Duodenal mucosa (tissue), 2 donors: ENCODE measurements around the gene TRPV6.

Source experiments
- H3K27ac ChIP-seq: one replicate; pipeline ENCODE4 v1.7.0; 2013; ENCODE audit warnings: low read depth, low read length
- H3K27me3 ChIP-seq, 2 donors: one replicate each; pipeline ENCODE4 v1.7.0; 2013; ENCODE audit warnings: low read length in 2 of 2, control low read depth in 1 of 2; ENCODE audit not compliant: insufficient read depth in 2 of 2, control insufficient read depth in 1 of 2
- H3K36me3 ChIP-seq, 2 donors: one replicate each; pipeline ENCODE4 v1.7.0; 2013; ENCODE audit warnings: low read length in 2 of 2, control low read depth in 1 of 2; ENCODE audit not compliant: insufficient read depth in 2 of 2, control insufficient read depth in 1 of 2
- H3K4me1 ChIP-seq, 2 donors: one replicate each; pipeline ENCODE4 v1.7.0; 2013; ENCODE audit warnings: low read length in 2 of 2, control low read depth in 1 of 2; ENCODE audit not compliant: insufficient read depth in 2 of 2, control insufficient read depth in 1 of 2
- H3K4me3 ChIP-seq, 2 donors: one replicate each; pipeline ENCODE4 v1.7.0; 2013; ENCODE audit warnings: low read length in 2 of 2, low read depth in 1 of 2
- H3K9ac ChIP-seq, 2 donors: one replicate each; pipeline ENCODE4 v1.7.0; 2013; ENCODE audit warnings: low read length in 2 of 2, low read depth in 1 of 2
- H3K9me3 ChIP-seq, 2 donors: one replicate each; pipeline ENCODE4 v1.7.0; 2013; ENCODE audit warnings: low read length in 2 of 2, control low read depth in 1 of 2; ENCODE audit not compliant: control insufficient read depth in 1 of 2

Gene TRPV6

DNA sequence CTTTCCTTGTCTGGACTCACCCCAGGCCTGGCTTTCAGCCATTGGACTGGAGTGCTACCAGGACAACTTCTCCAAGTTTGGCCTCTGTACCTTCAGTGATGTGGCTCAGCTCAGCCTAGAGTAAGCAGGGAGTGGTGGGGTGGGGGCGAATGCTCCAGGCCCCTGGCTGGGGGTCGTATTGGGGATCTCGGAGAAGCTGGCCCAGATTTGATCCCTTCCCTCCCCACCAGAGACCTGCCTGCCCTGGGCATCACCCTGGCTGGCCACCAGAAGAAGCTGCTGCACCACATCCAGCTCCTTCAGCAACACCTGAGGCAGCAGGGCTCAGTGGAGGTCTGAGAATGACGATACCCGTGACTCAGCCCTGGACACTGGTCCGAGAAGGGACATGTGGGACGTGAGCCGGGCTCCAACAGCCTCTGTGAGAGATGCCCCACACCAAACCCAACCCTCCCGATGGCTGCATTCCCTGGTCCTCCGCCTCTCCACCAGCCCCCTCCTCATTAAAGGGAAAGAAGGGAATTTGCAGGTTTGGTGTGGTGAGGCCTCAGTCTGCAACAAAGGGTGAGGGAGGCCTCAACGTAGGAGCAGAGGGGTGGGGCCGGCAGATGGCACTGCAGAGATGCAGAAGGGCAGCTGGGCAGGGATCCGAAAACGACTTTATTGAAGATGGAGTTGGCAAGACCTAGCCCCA lies 14.8 kb downstream of the TRPV6 start:
- Histone ChIP-seq H3K4me3 (no peak overlapping the region), H3K27ac (no peak overlapping the region), H3K27me3 (no peaks in the 10 kb centered on the region), H3K9me3 (no peaks in the 10 kb centered on the region), H3K4me1 (no peaks in the 10 kb centered on the region), H3K9ac (no peak overlapping the region), H3K36me3 (peaks cover 0 to 1% of the 10 kb centered on the region in 2 donors)

GRCh38 chr7:142870147-142870559 lies 15.4 kb downstream of the TRPV6 start:
- Histone ChIP-seq H3K9ac (no peak overlapping the region), H3K4me1 (no peaks in the 10 kb centered on the region)

DNA sequence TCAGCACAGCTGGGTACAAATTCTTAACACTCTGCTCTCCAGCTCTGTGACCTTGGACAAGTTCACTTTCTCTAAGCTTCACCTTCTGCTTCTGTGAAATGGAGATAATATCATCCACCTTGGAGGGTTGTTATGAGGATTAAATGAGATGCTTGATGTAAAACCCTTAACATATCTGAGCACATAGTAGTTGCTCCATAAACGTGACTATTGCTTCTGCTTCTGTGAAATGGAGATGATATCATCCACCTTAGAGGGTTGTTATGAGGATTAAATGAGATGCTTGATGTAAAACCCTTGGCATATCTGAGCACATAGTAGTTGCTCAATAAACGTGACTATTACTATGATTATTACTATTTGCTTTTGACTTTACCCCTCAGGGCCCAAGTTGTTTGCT lies 16.1 kb downstream of the TRPV6 start:
- no peak overlapping the region for H3K9ac ChIP-seq

More at GRCh38 chr7:142870147-142870559, 15.4 kb downstream of the TRPV6 start:
- no peaks in the 10 kb centered on the region for H3K27me3 ChIP-seq
- no peak overlapping the region for H3K4me3 ChIP-seq
- H3K9me3 ChIP-seq, result no peaks in the 10 kb centered on the region
- no peaks in the 10 kb centered on the region for H3K36me3 ChIP-seq
- no peak overlapping the region for H3K27ac ChIP-seq

DNA sequence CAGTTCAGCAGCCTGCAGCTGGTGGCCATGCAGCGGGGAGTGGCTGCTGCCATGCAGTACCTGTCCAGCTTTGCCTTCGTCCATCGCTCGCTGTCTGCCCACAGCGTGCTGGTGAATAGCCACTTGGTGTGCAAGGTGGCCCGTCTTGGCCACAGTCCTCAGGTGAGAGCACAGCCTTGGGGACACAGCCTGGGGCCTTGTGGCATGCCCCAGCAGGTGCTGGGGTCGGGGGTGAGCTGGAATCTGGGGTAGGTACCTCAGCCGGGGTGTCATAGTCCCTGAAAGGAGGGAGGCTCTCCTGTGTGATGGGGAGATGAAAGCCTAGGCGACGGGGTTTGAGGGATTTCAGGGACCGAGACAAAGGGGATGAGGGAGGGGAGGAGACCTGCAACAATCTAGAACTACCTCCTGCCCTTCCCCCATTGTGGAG lies 16.5 kb downstream of the TRPV6 start:
- Histone ChIP-seq H3K9me3 (no peaks in the 10 kb centered on the region), H3K36me3 (no peaks in the 10 kb centered on the region), H3K27ac (no peak overlapping the region), H3K9ac (no peak overlapping the region), H3K4me3 (no peak overlapping the region), H3K4me1 (no peaks in the 10 kb centered on the region), H3K27me3 (no peaks in the 10 kb centered on the region)

More for the DNA sequence above, 16.1 kb downstream of the TRPV6 start:
- H3K9me3 ChIP-seq, result no peaks in the 10 kb centered on the region
- no peaks in the 10 kb centered on the region for H3K4me1 ChIP-seq
- H3K27me3 ChIP-seq, result no peaks in the 10 kb centered on the region
- H3K4me3 ChIP-seq, result no peak overlapping the region
- no peak overlapping the region for H3K27ac ChIP-seq
- no peaks in the 10 kb centered on the region for H3K36me3 ChIP-seq

- H3K9ac ChIP-seq, result no peak overlapping the region
- no peaks in the 10 kb centered on the region for H3K4me1 ChIP-seq
- H3K27me3 ChIP-seq, result no peaks in the 10 kb centered on the region
- no peaks in the 10 kb centered on the region for H3K36me3 ChIP-seq
- no peaks in the 10 kb centered on the region for H3K9me3 ChIP-seq
- no peak overlapping the region for H3K27ac ChIP-seq
- no peak overlapping the region for H3K4me3 ChIP-seq
Observed at GRCh38 chr7:142868188-142868985, 17.2 kb downstream of the TRPV6 start.

- H3K27ac ChIP-seq, result no peak overlapping the region
- H3K9me3 ChIP-seq, result no peaks in the 10 kb centered on the region
- H3K9ac ChIP-seq, result no peak overlapping the region
- no peak overlapping the region for H3K4me3 ChIP-seq
- no peaks in the 10 kb centered on the region for H3K4me1 ChIP-seq
- no peaks in the 10 kb centered on the region for H3K27me3 ChIP-seq
- no peaks in the 10 kb centered on the region for H3K36me3 ChIP-seq
Observed at GRCh38 chr7:142867398-142868187, 18.0 kb downstream of the TRPV6 start.

- H3K4me1 ChIP-seq, result no peaks in the 10 kb centered on the region
- no peaks in the 10 kb centered on the region for H3K27me3 ChIP-seq
- H3K27ac ChIP-seq, result no peak overlapping the region
- H3K9ac ChIP-seq, result no peak overlapping the region
- H3K9me3 ChIP-seq, result no peaks in the 10 kb centered on the region
- no peaks in the 10 kb centered on the region for H3K36me3 ChIP-seq
- H3K4me3 ChIP-seq, result no peak overlapping the region
Observed at GRCh38 chr7:142867097-142867378, 18.5 kb downstream of the TRPV6 start.

DNA sequence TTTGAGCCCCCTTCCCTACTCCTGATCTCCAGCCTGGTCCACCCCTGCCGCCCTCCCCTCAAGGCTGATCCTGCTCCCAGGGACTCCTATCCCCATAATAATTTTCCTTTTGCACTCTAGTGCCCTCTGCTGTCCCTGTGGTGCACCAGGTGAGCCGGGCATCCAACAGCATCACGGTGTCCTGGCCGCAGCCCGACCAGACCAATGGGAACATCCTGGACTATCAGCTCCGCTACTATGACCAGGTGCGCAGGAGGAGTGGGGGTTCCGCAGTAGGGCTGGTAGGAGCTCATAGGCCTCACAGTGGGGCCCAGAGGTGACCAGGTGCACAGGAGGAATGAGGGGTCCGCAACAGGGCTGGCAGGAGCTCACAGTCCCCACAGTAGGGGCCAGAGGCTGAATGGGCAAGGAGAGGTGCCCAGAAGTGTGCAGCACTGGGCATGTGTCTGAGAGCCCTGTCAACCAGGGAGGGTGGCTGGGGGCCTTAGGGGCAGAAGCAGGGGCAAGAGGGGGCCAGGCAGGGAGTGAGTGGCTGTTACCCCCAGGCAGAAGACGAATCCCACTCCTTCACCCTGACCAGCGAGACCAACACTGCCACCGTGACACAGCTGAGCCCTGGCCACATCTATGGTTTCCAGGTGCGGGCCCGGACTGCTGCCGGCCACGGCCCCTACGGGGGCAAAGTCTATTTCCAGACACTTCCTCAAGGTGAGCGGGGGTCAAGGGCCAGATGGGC lies 19.0 kb downstream of the TRPV6 start:
- no peak overlapping the region for H3K27ac ChIP-seq
- no peak overlapping the region for H3K4me3 ChIP-seq
- no peaks in the 10 kb centered on the region for H3K27me3 ChIP-seq
- H3K4me1 ChIP-seq, result no peaks in the 10 kb centered on the region
- no peaks in the 10 kb centered on the region for H3K36me3 ChIP-seq
- no peaks in the 10 kb centered on the region for H3K9me3 ChIP-seq
- H3K9ac ChIP-seq, result no peak overlapping the region

DNA sequence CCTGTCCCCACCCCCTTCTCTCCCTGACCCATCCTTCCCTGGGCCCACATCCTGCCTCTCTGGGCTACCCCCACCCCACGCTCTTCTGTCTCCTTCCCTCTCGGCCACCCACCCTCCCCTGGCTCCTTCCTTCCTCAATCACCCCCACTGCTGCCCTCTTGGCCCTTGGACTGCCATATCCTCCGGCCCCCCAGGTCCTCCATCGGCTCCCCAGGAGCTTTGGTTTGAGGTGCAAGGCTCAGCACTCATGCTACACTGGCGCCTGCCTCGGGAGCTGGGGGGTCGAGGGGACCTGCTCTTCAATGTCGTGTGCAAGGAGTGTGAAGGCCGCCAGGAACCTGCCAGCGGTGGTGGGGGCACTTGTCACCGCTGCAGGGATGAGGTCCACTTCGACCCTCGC lies 19.8 kb downstream of the TRPV6 start:
- H3K27me3 ChIP-seq, result no peaks in the 10 kb centered on the region
- H3K36me3 ChIP-seq, result no peaks in the 10 kb centered on the region
- no peak overlapping the region for H3K27ac ChIP-seq
- no peak overlapping the region for H3K4me3 ChIP-seq
- no peak overlapping the region for H3K9ac ChIP-seq
- H3K4me1 ChIP-seq, result no peaks in the 10 kb centered on the region
- no peaks in the 10 kb centered on the region for H3K9me3 ChIP-seq
